Naive thymus-derived CD4-positive, alpha-beta T cell (primary cell): ENCODE results near the gene MAL. TPM values are rescaled to one million over a fixed set of nuclear protein-coding genes. Genes with fewer than 3 reads are reported as not detected.

Source experiments
- ATAC-seq: fragments of 150-1000 bp; cut with Tn5 transposase; 2 replicates; pipeline ENCODE4 v1.10.0; 2021; ENCODE audit warnings: mild to moderate bottlenecking, moderate library complexity
- CTCF ChIA-PET: fragments of 350-600 bp; sonication (Branson Sonifier 250); formaldehyde crosslinking; loops from one replicate; lab custom pipeline; 2021; ENCODE audit warnings: antibody characterized with exemption; lab: Charles Lee
- POLR2A ChIA-PET: fragments of 350-600 bp; sonication (Branson Sonifier 250); formaldehyde crosslinking; loops from one replicate; lab custom pipeline; 2021; ENCODE audit warnings: antibody characterized with exemption, inconsistent platforms; lab: Charles Lee
- DNase-seq, 9 donors: peaks; one replicate each; pipeline versions ENCODE4 v3.0.0 to v3.0.0-alpha.2; 2020 to 2022; ENCODE audit warnings: mixed read lengths in 1 of 9
- H3K27ac ChIP-seq: one replicate; pipeline ENCODE4 v1.7.0; 2013; ENCODE audit warnings: mild to moderate bottlenecking, low read depth, low read length, moderate library complexity
- H3K27me3 ChIP-seq, 2 donors: one replicate each; pipeline ENCODE4 v1.7.0; 2013; ENCODE audit warnings: low read length in 2 of 2, mild to moderate bottlenecking in 2 of 2, moderate library complexity in 2 of 2; ENCODE audit not compliant: control insufficient read depth in 2 of 2, insufficient read depth in 2 of 2
- H3K36me3 ChIP-seq, 3 experiments: 1 replicate in 2 of 3; 2 replicates in 1 of 3; pipeline ENCODE4 v1.7.0; 2013; ENCODE audit warnings: low read length in 3 of 3, mild to moderate bottlenecking in 3 of 3, moderate library complexity in 1 of 3; ENCODE audit not compliant: insufficient read depth in 3 of 3, control insufficient read depth in 2 of 3
- H3K4me1 ChIP-seq, 2 donors: one replicate each; pipeline ENCODE4 v1.7.0; 2013; ENCODE audit warnings: low read length in 2 of 2, mild to moderate bottlenecking in 2 of 2, moderate library complexity in 1 of 2; ENCODE audit not compliant: control insufficient read depth in 2 of 2, insufficient read depth in 2 of 2
- H3K4me3 ChIP-seq: 2 replicates; pipeline ENCODE4 v1.7.0; 2013; ENCODE audit warnings: mild to moderate bottlenecking, low read length
- H3K9me3 ChIP-seq, 3 experiments: 1 replicate in 2 of 3; 2 replicates in 1 of 3; pipeline ENCODE4 v1.7.0; 2013; ENCODE audit warnings: low read length in 3 of 3; ENCODE audit not compliant: control insufficient read depth in 2 of 3
- H3K27ac Mint-ChIP-seq, 9 donors: one replicate each; pipeline ENCODE4 v1.8.0; 2020 to 2022; ENCODE audit warnings: mixed read lengths in 9 of 9, mild to moderate bottlenecking in 8 of 9, moderate library complexity in 5 of 9, inconsistent platforms in 2 of 9
- H3K27me3 Mint-ChIP-seq, 5 donors: one replicate each; pipeline ENCODE4 v1.8.0; 2021 to 2022; ENCODE audit warnings: mixed read lengths in 5 of 5, mild to moderate bottlenecking in 1 of 5
- H3K36me3 Mint-ChIP-seq, 5 donors: one replicate each; pipeline ENCODE4 v1.8.0; 2020 to 2022; ENCODE audit warnings: mixed read lengths in 5 of 5, mild to moderate bottlenecking in 3 of 5, inconsistent platforms in 1 of 5
- H3K4me1 Mint-ChIP-seq, 7 donors: one replicate each; pipeline ENCODE4 v1.8.0; 2020 to 2022; ENCODE audit warnings: mixed read lengths in 7 of 7, mild to moderate bottlenecking in 3 of 7, inconsistent platforms in 1 of 7
- H3K4me3 Mint-ChIP-seq, 10 donors: one replicate each; pipeline ENCODE4 v1.8.0; 2020 to 2022; ENCODE audit warnings: mild to moderate bottlenecking in 10 of 10, mixed read lengths in 10 of 10, moderate library complexity in 6 of 10, inconsistent platforms in 2 of 10
- H3K9me3 Mint-ChIP-seq, 11 donors: one replicate each; pipeline ENCODE4 v1.8.0; 2020 to 2022; ENCODE audit warnings: mixed read lengths in 11 of 11, mild to moderate bottlenecking in 4 of 11, inconsistent platforms in 1 of 11, moderate library complexity in 1 of 11
- intact Hi-C, 2 donors: fragments of 100-400 bp; cut with micrococcal nuclease; formaldehyde crosslinking; loops; one replicate each; pipeline ENCODE4 v1.15.1; 2023
- polyA plus RNA-seq, 2 donors: library from polyadenylated mRNA; unstranded; fragments of 300-500 nt; fragmentation: Illumina TruSeq; gene quantifications; one replicate each; pipeline ENCODE4 v1.2.3, GENCODE V29; 2021
- total RNA-seq, 6 experiments: library from RNA in 5 of 6; stranded (reverse) in 5 of 6; gene quantifications; 1 replicate in 5 of 6; 2 replicates in 1 of 6; pipeline ENCODE4 v1.2.3 and lab custom pipeline; 2021 to 2026

MAL gene
- total and polyA plus RNA-seq, 7 experiments from 2014 or later, result 124 to 575 (median 176) TPM

DNA sequence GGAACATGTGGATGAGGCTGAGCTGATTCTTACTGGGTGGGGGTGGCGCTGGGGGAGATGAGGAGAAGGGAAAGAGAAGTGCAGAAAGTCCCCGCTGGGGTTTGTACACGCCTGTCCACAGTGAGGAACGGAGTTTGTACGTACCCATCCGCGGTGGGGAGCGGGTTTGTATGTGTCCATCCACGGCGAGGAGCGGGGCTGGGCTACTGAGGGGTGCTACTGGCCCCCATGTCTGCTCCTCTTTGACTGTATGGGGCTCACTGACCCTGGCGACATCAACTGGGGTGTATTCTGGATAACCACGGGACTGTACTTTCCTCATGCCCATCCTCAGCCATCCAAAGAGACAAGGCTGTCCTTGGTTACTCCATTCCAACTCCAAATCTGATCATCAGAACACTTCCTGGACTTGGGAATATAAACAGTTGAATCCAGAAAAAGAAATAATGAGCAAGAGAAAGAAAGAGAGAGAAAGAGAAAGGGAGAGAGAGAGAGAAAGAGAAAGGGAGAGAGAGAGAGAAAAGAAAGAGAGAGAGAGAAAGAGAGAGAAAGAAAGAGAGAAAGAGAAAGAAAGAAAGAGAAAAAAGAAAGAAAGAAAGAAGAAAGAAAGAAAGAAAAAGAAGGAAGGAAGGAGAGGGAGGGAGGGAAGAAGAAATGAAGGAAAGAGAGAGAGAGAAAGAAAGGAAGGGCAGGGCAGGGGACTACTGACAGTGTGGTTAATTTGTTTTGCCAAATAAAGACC is 21.0 kb downstream of the MAL start:
- DNase-seq, result no peak
- intact Hi-C loops, result no loop called here
- Histone ChIP-seq H3K4me1 (peaks cover 0 to 68% of the 10 kb centered on the region in 2 donors), H3K27me3 (no peaks in the 10 kb centered on the region), H3K4me3 (no peak overlapping the region), H3K27ac (peak overlapping the region; percentile 54), H3K9me3 (no peaks in the 10 kb centered on the region), H3K36me3 (peaks cover 0 to 78% (median 4%) of the 10 kb centered on the region in 3 experiments)
- ATAC-seq, result no peak
- H3K4me3 Mint-ChIP-seq, result peak overlapping the region in 7 of 10 donors; percentile 8 to 73 (median 38)
- H3K27ac Mint-ChIP-seq, result peak overlapping the region; percentile 49 to 98 (median 83)
- CTCF ChIA-PET, result interaction anchor here (1.1 kb wide), 1 partner anchor 12 kb away, joined by 3 read pairs; no protein-coding TSS in a partner anchor
- POLR2A ChIA-PET, result interaction anchor here (7.0 to 21.6 kb wide), 2 partner anchors 21 to 29 kb away, joined by 62 to 581 read pairs; partner anchors contain the start of gene MAL
- H3K27me3 Mint-ChIP-seq, result no peaks in the 10 kb centered on the region
- H3K36me3 Mint-ChIP-seq, result peaks cover 4 to 55% (median 24%) of the 10 kb centered on the region in 5 donors
- H3K9me3 Mint-ChIP-seq, result no peaks in the 10 kb centered on the region
- peaks cover 23 to 96% (median 81%) of the 10 kb centered on the region in 7 donors for H3K4me1 Mint-ChIP-seq

DNA sequence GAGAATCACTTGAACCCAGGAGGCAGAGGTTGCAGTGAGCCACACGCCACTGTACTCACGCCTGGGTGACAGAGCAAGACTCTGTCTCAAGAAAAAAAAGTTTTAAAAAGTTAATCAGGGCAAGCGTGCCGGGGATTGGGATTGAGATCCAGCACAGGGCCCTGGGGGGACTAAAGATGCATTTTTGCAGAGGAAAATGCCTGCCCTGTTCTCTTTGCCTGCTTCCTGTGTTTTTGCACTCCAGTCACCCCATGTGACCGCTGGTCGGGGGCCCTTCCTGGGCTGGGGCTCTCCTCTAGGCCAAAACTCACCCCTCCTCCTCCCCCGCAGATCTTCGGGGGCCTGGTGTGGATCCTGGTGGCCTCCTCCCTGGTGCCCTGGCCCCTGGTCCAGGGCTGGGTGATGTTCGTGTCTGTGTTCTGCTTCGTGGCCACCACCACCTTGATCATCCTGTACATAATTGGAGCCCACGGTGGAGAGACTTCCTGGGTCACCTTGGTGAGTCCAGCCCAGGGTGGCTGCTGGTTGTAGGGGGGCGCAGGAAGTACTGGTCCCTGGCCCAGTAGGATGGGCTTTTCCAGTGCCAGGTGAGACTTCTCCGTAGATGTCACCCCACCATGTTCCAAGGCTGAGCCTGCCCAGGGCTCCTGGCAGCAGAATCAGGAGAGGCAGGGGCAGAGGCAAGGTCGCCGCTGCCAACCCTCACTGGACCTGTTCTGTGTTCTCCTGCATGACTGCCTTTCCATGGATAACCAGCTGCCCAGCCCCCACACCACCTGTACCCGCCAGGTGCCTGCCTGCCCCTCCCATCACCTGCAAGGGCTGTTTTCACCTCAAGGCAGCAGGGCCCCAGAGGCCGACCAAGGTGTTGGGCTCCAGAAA is 22.4 kb downstream of the MAL start:
- H3K4me1 Mint-ChIP-seq, result peaks cover 18 to 96% (median 81%) of the 10 kb centered on the region in 7 donors
- Histone ChIP-seq H3K27ac (peak overlapping the region; percentile 58), H3K36me3 (peaks cover 0 to 80% (median 12%) of the 10 kb centered on the region in 3 experiments), H3K4me1 (peaks cover 0 to 76% of the 10 kb centered on the region in 2 donors), H3K27me3 (no peaks in the 10 kb centered on the region), H3K4me3 (no peak overlapping the region), H3K9me3 (no peaks in the 10 kb centered on the region)
- peaks cover 4 to 66% (median 32%) of the 10 kb centered on the region in 5 donors for H3K36me3 Mint-ChIP-seq
- intact Hi-C loops, result no loop called here
- H3K9me3 Mint-ChIP-seq, result no peaks in the 10 kb centered on the region
- no peak for ATAC-seq
- ChIA-PET POLR2A (interaction anchor here (1.3 to 21.6 kb wide), 4 partner anchors 8 to 28 kb away, joined by 4 to 581 read pairs (median 192); partner anchors contain the start of gene MAL), CTCF (interaction anchor here (1.0 kb wide), 1 partner anchor 17 kb away, joined by 3 read pairs; no protein-coding TSS in a partner anchor)
- DNase-seq, result no peak
- peak overlapping the region in 7 of 9 donors; percentile 49 to 98 (median 82) for H3K27ac Mint-ChIP-seq
- H3K4me3 Mint-ChIP-seq, result peak overlapping the region in 5 of 10 donors; percentile 7 to 41 (median 23)
- H3K27me3 Mint-ChIP-seq, result no peaks in the 10 kb centered on the region

GRCh38 chr2:95048825-95049682 is 23.5 kb downstream of the MAL start:
- H3K27me3 ChIP-seq, result no peaks in the 10 kb centered on the region
- Mint-ChIP-seq H3K4me1 (peaks cover 17 to 96% (median 82%) of the 10 kb centered on the region in 7 donors), H3K27ac (peak overlapping the region; percentile 42 to 98 (median 82)), H3K36me3 (peaks cover 4 to 66% (median 43%) of the 10 kb centered on the region in 5 donors), H3K4me3 (peak overlapping the region in 3 of 10 donors; percentile 32 to 46 (median 41)), H3K9me3 (no peaks in the 10 kb centered on the region), H3K27me3 (no peaks in the 10 kb centered on the region)
- CTCF ChIA-PET, result interaction anchor here (1.0 kb wide), 1 partner anchor 16 kb away, joined by 3 read pairs; no protein-coding TSS in a partner anchor
- ATAC-seq, result no peak
- no peak overlapping the region for H3K4me3 ChIP-seq
- H3K27ac ChIP-seq, result peak overlapping the region; percentile 45
- H3K4me1 ChIP-seq, result peaks cover 0 to 76% of the 10 kb centered on the region in 2 donors
- intact Hi-C loops, result no loop called here
- POLR2A ChIA-PET, result interaction anchor here (0.7 to 21.6 kb wide), 6 partner anchors 9 to 27 kb away, joined by 3 to 581 read pairs (median 4); partner anchors contain the start of gene MAL
- H3K36me3 ChIP-seq, result peaks cover 0 to 69% (median 12%) of the 10 kb centered on the region in 3 experiments
- no peaks in the 10 kb centered on the region for H3K9me3 ChIP-seq
- DNase-seq, result no peak

GRCh38 chr2:95049683-95049955 is 24.1 kb downstream of the MAL start:
- no peaks in the 10 kb centered on the region for H3K27me3 Mint-ChIP-seq
- Histone ChIP-seq H3K4me1 (peaks cover 0 to 79% of the 10 kb centered on the region in 2 donors), H3K9me3 (no peaks in the 10 kb centered on the region), H3K4me3 (no peak overlapping the region), H3K27ac (peak overlapping the region; percentile 31), H3K27me3 (no peaks in the 10 kb centered on the region), H3K36me3 (peaks cover 0 to 63% (median 12%) of the 10 kb centered on the region in 3 experiments)
- POLR2A ChIA-PET, result interaction anchor here (1.5 to 21.6 kb wide), 3 partner anchors 13 to 26 kb away, joined by 4 to 581 read pairs (median 380); partner anchors contain the start of gene MAL
- CTCF ChIA-PET, result interaction anchor here (0.6 to 1.0 kb wide), 2 partner anchors 25 to 56 kb away, joined by 3 to 4 read pairs; no protein-coding TSS in a partner anchor
- peaks cover 4 to 68% (median 47%) of the 10 kb centered on the region in 5 donors for H3K36me3 Mint-ChIP-seq
- no peaks in the 10 kb centered on the region for H3K9me3 Mint-ChIP-seq
- intact Hi-C loops, result no loop called here
- H3K4me3 Mint-ChIP-seq, result no peak overlapping the region
- peak overlapping the region in 7 of 9 donors; percentile 23 to 98 (median 71) for H3K27ac Mint-ChIP-seq
- DNase-seq, result no peak
- H3K4me1 Mint-ChIP-seq, result peaks cover 17 to 96% (median 85%) of the 10 kb centered on the region in 7 donors
- ATAC-seq, result no peak

DNA sequence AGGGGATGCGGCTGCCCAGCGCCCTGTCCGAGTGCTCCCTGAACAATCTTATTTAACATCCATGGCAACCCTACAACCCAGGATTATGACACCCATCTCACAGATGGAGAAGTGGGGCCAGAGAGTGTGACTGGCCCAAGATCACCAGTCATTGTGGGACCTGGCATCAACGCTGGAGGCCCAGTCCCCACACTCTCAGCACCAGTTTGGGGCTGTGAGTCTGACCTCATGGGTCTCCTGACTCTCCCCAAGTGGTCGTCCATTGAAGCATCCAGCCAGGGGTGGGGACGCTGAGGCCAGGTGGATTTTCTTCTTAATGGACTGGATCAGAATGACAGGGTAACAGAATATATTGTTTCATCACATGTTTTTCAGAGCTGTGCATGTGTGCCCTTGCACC is 24.5 kb downstream of the MAL start:
- no peaks in the 10 kb centered on the region for H3K27me3 Mint-ChIP-seq
- peak overlapping the region in 1 of 10 donors; percentile 48 for H3K4me3 Mint-ChIP-seq
- peaks cover 0 to 60% (median 12%) of the 10 kb centered on the region in 3 experiments for H3K36me3 ChIP-seq
- H3K9me3 ChIP-seq, result no peaks in the 10 kb centered on the region
- no peaks in the 10 kb centered on the region for H3K9me3 Mint-ChIP-seq
- intact Hi-C loops, result no loop called here
- H3K4me1 ChIP-seq, result peaks cover 0 to 82% of the 10 kb centered on the region in 2 donors
- ChIA-PET POLR2A (interaction anchor here (6.5 to 21.6 kb wide), 3 partner anchors 13 to 26 kb away, joined by 74 to 581 read pairs (median 380); partner anchors contain the start of gene MAL), CTCF (interaction anchor here (0.6 to 1.2 kb wide), 3 partner anchors 25 to 56 kb away, joined by 3 to 4 read pairs (median 3); no protein-coding TSS in a partner anchor)
- H3K4me3 ChIP-seq, result no peak overlapping the region
- peaks cover 19 to 96% (median 86%) of the 10 kb centered on the region in 7 donors for H3K4me1 Mint-ChIP-seq
- peaks cover 4 to 66% (median 47%) of the 10 kb centered on the region in 5 donors for H3K36me3 Mint-ChIP-seq
- peak overlapping the region; percentile 31 for H3K27ac ChIP-seq
- H3K27me3 ChIP-seq, result no peaks in the 10 kb centered on the region
- H3K27ac Mint-ChIP-seq, result peak overlapping the region in 8 of 9 donors; percentile 23 to 98 (median 89)
- DNase-seq (no peak), ATAC-seq (no peak)
